NCI-H2196 (cell line): ENCODE results near the gene COMMD6.

Experiments used
- DNase-seq: peaks from one replicate; lab custom pipeline; 2025; ENCODE audit not compliant: unreplicated experiment; lab: John Stamatoyannopoulos, UW

COMMD6 gene

DNA sequence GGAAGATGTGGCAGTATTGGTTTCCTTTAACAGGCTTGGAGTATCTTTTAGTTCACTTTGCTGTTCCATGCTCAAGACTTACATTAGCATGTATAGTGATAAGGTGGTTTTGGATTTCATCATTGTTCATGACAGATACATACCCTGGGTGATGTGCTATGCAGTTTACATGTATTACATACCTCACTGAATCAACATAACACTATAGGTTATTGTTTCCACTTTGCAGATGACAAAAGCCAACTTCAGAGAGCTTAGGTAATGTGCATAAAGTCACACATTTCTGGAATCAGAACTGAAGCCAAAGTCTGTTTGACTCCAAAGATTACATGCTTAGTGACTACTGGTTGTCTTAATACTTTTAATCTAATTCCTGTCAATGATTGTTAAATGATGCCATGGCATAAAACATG lies 7.1 kb downstream of the COMMD6 start:
- DNase-seq, result no peak

DNA sequence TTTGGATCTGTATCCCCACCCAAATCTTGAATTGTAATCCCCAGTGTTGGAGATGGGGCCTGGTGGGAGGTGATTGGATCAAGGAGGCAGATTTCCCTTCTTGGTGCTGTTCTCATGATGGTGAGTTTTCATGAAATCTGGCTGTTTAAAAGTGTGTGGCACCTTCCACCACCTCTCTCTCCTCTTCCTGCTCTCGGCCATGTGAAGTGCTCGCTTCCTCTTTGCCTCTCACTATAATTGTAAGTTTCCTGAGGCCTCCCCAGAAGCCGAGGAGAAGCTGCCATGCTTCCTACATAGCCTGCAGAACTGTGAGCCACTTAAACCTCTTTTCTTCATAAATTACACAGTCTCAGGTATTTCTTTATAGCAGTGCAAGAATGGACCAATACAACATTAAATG lies 15.7 kb downstream of the COMMD6 start:
- no peak for DNase-seq

DNA sequence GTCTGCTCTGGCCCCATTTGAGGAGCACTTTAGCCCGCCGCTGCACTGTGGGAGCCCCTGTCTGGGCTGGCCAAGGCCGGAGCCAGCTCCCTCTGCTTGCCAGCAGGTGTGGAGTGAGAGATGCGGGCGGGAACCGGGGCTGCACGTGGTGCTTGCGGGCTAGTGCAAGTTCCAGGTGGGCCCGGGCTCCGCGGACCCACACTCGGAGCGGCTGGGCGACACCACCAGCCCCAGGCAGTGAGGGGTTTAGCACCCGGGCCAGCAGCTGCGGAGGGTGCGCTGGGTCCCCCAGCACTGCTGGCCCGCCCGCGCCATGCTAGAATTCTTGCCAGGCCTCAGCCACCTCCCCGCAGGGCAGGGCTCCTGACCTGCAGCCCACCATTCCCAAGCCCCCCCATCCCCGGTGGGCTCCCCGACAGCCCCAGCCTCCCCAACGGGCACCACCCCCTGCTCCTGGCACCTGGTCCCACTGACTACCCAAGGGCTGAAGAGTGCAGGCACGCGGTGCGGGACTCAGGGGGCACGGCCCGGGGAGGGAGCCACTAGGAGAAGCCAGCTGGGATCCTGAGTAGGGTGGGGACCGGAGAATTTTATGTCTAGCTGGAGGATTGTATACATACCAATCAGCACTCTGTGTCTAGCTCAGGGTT lies 19.1 kb downstream of the COMMD6 start:
- no peak for DNase-seq

DNA sequence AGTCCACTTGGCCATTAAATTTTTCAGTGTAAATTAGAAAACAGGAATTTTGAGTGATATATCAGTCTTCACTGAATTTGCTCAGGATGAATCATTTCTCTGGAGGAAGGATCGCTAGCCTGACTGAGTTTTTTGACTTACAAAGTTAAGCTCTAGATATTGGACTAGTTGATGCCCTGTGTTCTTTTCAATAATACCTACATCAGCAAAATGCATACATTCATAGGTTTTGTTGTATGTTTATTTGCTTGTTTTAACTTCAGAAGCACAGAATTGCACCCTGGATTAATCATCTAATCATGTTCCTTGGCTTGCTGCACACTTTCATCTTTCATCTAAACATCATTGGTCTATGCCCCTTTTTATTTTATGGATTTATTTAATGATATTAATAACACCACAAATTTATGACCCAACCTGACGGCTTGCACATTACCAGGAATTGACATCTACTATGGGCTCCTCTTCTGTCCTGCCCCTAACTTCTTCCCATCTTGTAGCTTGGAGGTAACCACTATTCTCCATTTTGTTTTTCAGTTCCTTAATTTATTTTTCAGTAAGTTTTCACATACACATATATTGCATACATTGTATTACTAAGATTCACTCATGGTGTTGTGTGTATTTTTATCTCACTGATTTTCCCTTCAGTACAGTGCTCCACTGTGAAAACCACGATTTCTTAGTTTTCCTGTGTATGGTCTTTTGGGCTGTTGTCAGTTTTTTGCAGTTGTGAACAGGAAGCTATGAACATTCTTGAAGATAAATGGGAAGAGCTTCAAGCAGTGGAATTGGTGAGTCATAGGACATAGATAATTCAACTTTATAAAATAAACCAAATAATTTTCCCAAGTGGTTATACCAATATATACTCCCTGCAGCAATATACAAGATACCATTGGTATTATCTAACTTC lies 23.3 kb downstream of the COMMD6 start:
- no peak for DNase-seq

DNA sequence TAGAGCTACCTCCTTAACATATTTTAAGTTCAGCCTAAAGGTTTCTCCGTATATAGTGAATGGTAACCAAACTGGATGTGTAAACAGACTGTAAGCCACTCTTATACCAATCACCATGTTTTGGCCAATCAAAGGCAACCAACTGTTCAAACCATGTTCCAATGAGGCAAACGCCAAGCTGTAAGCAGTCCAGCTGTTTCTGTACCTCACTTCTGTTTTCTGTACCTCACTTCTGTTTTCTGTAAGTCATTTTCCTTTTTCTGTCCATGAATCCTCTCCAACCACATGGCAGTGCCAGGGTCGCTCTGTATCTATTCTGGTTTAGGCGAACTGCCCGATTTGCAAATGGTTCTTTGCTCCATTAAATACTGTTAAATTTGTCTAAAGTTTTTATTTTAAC lies 24.4 kb downstream of the COMMD6 start:
- no peak for DNase-seq

DNA sequence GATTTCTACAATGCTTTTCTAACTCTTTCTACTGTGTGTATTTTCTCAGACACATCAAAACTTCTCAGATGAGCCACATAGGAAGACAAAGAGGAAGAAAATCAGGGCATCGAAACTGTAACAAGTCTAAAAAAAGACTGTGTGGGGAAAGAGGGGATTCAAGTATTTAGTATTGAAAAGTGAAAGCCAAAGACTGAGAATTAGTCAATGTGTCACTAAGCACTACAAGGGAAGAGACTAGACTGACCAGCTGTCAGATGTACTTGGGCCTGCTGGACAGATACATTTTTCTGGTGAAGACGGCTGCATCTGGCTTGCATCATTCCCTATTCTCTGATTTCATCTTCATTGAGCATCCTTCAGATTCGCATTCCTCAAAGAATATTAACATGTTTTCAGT lies 25.4 kb downstream of the COMMD6 start:
- DNase-seq, result no peak

DNA sequence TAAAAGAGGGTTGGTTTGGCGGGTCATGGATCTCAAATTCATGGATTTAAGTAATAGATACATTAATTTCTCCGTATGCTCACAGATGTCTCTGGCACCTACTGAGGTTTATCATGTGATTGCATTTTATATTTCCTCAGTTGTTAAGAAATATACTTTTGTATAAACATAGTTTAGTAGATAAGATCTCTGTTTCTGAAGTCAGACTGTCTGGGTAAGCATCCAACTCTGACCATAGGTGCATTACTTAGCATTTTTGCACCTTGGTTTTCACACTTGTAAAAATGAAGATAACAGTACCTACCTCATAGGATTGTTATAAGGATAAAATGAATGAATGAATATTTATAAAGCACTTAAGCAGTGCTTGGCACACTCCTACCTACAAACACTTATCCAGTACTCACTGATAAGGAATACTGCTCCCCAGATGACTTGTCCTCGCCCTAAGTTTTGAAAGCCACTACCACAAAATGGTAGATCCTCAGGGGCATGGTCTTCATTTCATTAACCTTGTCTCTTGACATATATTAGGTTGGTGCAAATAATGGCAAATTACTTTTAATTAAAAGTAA lies 26.5 kb downstream of the COMMD6 start:
- no peak for DNase-seq

DNA sequence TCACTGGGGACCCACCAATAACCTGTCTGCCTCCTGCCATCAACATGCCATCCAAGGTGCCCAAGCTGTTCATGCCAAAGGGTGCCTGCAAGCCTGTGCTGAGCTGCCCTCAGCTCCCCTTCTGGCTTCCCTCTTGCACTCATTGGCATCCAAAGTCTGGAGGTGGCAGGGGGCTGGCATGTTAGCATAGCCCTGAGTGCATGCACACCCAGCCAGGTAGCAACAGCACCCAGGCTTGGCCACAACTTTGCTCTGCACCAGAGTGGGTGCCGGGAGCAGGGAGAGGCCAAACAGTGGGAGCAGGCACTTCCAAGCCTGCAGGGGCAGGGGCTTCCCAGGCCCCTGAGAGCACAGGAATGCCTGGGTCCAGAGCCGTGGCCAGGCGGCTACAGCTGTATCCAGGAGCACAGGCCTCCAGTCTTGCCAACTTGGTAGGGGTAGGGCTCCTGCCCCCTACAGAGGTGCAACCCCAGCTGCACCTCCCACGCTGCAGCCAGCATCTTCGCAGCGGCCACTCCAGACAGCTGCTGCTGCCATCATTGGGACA lies 29.6 kb downstream of the COMMD6 start:
- DNase-seq, result no peak

DNA sequence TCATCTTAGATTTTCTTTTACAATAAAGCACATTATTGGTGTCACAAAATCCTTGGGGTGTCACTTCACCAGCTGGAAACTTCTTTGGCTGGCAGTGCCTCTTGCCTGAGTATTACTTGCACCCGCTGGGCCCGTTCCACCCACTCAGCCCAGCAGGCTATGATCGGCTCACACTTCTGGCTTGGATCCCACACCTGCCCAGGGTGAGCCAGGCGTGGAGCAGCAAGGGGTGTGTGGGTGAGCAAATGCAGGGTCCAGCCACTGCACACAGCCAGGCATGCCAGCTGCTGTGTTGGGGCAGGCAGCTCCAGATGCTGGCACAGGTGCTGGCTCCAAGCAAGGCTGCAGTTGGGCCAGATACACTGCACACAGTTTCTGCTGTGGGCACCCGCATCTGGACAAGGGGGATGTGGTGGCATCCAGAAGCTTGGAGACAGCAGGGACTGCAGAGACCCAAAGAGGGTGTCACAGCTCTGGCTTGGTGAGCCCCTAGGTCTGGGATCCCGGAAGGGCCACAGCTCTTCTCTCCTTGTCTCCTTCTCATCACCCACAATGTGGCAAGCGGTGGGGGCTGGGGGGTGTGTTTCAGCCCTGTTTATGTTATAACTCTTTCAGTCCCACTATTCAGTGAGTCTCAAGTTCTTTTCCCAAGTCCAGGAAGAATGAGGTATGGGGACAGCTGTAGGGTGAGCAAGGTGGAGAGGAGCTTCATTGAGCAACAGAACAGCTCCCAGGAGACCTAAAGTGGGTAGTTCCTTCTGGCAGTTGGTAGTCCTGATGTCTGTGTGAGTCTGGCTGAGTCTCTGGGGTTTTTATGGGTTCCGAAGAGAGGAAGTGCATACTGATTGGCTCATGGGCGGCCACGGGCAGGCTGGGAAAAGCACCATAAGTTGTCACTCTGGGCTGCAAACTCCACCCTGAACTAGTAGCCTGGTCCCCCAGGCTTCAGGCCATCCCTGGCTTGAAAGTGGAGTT lies 30.3 kb downstream of the COMMD6 start:
- no peak for DNase-seq

DNA sequence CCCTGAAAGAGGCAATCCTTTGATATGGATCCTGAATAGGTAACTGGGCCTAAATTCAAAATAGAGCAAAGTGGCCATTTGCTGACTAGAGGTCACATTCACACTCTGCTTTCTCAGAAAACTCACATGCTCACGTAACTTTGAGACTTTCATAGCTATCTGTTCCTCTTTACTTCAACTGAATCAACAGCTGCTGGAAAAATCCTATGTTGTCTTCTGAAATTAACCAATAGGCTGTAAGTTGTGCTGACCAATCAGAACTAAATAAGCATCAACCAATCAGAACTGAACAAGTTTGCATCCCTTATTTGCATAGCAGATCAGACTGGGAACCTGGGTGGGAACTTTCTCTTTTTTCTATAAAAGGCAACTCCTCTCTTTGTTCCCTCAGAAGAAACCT lies 31.6 kb downstream of the COMMD6 start:
- no peak for DNase-seq

DNA sequence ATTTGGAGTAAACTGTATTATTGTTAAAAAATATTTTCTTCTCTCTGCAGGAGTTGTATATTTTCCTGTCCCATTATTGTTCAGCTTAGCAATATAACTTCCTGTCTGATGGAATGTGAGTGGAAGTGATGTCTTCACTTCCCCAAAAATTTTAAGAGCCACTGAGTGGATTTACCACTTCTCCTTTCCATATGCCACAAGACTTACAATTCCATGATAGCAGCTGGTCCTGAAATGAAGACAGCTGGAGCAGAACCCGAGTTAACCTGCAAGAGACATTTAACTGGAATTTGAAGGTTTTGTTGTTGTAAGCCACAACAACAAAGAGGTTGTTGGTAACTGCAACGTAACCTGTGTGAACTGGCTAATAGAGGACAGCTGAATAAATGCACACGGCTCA lies 32.3 kb downstream of the COMMD6 start:
- no peak for DNase-seq

DNA sequence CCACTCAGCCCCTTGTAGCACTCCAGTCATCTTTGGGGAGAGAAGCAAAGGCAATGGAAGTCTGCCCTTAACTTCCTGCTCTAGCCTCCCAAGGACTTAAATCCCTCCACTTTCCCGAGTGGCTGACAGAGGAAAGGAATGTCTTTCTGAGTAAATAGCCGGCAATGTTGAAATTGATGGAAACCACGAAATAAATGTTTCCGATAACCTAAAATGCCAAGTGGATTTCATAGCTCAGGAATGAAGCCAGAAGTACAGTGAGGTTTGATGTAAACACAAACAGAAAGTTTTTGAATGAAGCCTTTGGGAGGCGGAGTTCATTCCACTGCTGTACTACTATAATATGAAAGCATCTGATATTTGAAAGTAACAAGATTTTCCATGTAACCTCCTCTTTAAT lies 41.7 kb downstream of the COMMD6 start:
- DNase-seq, result no peak

DNA sequence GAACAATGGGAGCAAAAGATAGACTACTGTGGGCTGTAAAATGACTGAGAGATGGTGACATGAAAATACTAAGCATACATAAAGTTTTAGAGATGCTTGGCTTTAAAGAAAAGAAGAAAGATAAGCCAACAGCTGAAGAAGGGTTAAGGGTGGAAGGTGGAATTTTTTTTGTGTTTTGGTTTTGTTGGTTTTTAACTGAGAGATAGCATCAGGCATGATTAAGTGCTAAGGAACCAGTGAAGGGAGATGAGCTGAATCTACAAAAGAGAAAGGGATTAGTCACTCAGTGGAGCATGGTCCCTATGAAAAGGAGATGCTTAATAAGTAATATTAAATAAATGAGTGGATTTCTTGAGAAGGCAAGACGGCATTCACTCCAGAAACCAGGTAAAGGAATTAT lies 43.1 kb downstream of the COMMD6 start:
- no peak for DNase-seq

DNA sequence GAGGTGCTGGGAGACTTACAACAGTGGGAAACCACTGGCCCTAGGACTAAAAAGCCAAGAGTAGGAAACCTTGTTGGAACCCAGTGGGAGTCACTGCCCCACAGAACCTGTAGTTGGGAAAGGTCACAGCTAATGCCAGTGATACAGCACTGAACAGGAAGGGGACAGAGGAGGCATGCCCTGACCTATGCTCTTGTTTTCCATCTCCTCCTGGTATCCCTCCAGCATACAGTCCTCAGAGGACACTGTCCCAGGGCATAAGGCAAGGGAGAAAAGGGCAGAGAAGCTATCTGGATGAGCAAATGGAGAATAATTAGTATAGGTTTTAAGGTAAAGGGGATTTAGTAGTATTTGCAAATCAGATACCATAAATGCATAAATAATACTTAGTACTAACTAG lies 44.5 kb downstream of the COMMD6 start:
- no peak for DNase-seq

DNA sequence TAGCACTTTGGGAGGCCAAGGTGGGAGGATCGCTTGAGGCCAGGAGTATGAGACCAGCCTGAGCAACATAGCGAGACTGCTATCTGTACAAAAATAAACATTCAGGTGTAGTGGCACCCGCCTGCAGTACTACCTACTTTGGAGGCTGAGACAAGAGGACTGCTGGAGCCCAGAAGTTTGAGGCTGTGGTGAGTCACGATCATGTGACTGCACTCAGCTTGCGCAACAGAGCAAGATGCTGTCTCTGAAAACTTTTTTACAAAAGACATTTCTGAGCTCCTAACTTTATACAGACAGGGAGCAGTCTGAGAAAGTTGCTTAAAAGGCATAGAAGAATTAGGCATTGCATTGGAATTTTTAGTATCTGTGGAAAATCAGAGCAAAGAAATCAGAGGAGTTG lies 45.3 kb downstream of the COMMD6 start:
- no peak for DNase-seq

DNA sequence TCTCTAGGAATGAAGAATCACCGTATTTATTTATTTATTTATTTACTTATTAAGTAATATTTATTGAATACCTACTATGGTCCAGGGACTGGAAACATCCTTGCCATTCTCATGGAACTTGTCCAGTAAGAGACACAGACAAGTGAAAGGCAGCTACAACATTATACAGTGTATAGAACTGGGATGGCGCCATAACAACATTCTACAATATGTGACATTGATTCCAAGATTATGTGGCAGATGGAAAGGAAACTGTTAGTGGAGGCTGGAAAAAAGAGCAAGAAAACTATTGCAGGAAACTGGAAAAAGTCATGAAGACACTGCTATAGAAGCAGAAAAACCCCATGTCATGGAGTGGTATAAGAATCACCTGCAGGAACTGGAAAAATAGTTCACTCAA lies 46.3 kb downstream of the COMMD6 start:
- no peak for DNase-seq

DNA sequence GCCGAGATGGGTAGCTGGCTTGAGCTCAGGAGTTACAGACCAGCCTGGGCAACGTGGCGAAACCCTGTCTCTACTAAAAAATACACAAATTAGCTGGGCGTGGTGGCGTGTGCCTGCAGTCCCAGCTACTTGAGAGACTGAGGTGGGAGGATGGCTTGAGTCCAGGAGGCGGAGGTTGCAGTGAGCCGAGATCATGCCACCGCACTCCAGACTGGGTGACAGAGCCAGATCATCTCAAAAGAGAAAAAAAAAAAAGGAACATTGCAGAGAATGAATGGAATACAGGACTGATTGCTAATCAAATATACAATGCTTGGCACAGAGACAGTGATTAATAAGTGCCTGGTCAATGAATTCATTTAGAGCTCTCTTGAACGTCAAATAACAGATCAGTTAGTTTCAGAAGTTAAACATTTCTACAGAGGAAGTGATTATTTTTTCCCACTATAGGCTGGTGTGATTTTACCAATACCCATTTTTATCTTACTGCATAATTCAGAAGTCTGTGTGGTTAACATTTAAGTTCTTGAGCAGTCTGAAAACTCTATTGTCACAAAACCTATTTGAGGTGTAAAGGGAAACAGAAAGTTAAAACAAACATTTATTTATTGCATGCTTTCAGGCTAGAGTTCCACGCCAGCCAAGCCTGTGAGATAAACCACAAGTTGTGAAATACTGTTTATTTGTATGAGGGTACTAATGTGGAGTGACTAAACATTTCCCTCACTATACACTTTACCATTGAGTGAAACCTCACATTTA lies 48.0 kb downstream of the COMMD6 start:
- DNase-seq, result no peak

DNA sequence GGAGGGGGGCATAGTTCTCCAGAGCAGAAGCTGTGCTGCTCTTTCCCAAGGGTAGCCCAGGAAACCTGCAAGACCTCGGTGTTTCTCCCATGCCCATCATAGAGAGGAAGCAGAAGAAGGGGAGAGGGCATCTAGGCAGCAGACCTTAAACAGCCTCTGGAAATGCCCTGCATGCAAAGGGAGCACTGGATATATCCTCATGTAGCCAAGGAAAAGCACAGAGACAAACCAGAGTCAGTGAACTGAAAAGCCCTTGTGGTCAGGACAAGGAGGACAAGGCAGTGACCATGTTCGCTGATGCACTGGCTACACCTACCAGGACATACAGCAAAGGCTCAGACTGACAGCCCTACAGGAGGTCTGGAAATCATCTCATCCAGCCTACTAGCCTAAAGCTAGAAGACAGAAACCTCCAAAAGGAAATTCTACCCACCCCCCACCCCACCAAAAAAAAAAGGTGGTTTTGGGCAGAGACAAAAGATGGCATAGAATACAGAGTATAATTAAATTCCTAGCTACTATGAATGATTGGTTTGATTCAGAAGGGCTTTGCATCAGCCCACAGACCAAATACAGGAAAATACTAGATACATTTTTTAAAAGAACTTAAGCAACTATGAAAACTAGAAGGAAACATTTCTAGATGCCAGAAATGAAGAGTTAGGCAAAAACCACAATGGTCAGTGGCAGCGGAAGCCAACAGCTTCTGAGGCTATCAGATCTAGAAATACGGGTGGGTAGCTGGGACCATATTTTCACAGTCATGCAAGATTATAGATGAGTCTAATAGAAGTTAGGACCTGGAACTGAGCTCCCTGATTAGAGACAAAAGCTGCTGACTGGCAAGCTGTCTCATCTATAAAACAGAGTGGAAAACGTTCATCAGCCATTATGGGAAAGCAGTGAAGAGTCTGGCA lies 51.2 kb downstream of the COMMD6 start:
- DNase-seq, result no peak
